GM12878 (cell line): Measurements from ENCODE around the gene PPP3CA.

Experiments used
- CBFB ChIP-seq: IDR thresholded peaks from 2 replicates; pipeline ENCODE4 v1.6.1; 2016; ENCODE audit warnings: antibody characterized with exemption, low read depth
- ETV6 ChIP-seq, 2 experiments: fragments of 450-650 bp in 1 of 2; IDR thresholded peaks in 1 of 2; conservative IDR thresholded peaks in 1 of 2; 2 replicates each; pipeline ENCODE4 v1.6.1; 2014; ENCODE audit warnings: antibody characterized with exemption in 1 of 2, borderline replicate concordance in 1 of 2, low read depth in 1 of 2, mild to moderate bottlenecking in 1 of 2, moderate library complexity in 1 of 2
- ZNF592 ChIP-seq: fragments of 450-650 bp; IDR thresholded peaks from 2 replicates; pipeline ENCODE4 v1.6.1; 2017; ENCODE audit warnings: mild to moderate bottlenecking, moderate library complexity

DNA sequence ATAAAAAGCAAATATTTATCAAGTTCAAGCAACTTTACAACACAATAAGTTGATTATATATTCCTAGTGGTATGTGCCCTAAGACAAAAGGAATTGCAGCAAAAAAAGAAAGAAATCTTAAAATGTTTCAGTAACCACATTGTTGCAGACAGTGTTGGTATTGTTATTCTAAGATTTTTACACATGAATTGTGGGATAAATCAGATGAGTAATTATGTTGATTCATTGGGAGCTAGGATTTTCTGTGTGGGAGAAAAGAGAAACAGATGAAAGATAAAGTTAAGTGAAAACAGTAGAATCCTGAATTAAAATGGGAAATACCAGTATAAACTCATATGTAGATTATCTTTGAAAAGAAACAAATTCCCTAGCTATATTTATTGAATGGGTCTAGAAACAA, 362.4 kb downstream of the PPP3CA start:
- TF ChIP-seq ZNF592, result no peak
- TF ChIP-seq CBFB, result no peak
- TF ChIP-seq ETV6 (conservative IDR thresholded peaks at IDR 0.05 in 1 of 2, IDR thresholded peaks at IDR 0.05 in 1 of 2; ENCODE audit: borderline replicate concordance in 1 of 2, low read depth in 1 of 2), result no peak
